ENCODE results near the gene INTS7. TPM values are rescaled to one million over a fixed set of nuclear protein-coding genes. Genes with fewer than 3 reads are reported as not detected.
"Not testable (repeated sequence)": the region's sequence is repeated elsewhere in the genome, so short reads cannot be mapped to it uniquely, and the experiment has no call there.

INTS7 gene
- total RNA-seq, 2 experiments from 2014 or later: 23.2 to 25.4 TPM

DNA sequence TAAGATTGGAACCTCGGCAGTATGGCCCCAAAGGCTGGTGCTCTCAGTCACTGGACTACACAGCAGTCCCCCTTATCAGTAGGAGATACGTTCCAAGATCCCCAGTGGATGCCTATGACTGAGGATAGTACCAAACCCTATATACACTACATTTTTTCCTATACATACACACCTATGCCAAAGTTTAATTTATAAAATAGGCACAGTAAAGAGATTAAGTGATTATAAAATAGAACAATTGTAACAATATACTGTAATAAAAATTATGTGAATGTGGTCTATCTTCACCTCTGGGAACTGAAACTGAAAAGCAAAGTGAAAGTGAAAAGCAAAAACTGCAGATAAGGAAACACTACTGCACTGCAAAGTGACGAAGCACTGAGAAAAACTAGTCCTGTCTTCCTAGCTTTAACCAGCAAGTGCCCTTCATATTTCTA, 96.8 kb downstream of the INTS7 start:
- Mint-ChIP-seq H3K27ac (peak overlapping the region; percentile 37), H3K4me1 (ENCODE audit: low read depth) (peaks cover 59% of the 10 kb centered on the region), H3K4me3 (peak overlapping the region; percentile 34), H3K36me3 (ENCODE audit: low read depth) (peaks cover 15% of the 10 kb centered on the region), H3K27me3 (no peaks in the 10 kb centered on the region), H3K9me3 (no peaks in the 10 kb centered on the region)
- intact Hi-C loops (cut with micrococcal nuclease): loop anchor here (2.0 to 10.0 kb wide), 3 partner anchors 96 to 244 kb away; partner anchors contain the start of genes DTL and INTS7
- ChIA-PET CTCF (interaction anchor here (1.3 to 2.9 kb wide), 3 partner anchors 97 to 256 kb away, joined by 3 to 17 read pairs (median 10); partner anchors contain the start of genes DTL and INTS7), POLR2A (interaction anchor here (1.2 to 1.9 kb wide), 2 partner anchors 66 to 105 kb away, joined by 3 to 7 read pairs; no protein-coding TSS in a partner anchor)
- DNase-seq: no peak
- TF ChIP-seq, protein P1, sequence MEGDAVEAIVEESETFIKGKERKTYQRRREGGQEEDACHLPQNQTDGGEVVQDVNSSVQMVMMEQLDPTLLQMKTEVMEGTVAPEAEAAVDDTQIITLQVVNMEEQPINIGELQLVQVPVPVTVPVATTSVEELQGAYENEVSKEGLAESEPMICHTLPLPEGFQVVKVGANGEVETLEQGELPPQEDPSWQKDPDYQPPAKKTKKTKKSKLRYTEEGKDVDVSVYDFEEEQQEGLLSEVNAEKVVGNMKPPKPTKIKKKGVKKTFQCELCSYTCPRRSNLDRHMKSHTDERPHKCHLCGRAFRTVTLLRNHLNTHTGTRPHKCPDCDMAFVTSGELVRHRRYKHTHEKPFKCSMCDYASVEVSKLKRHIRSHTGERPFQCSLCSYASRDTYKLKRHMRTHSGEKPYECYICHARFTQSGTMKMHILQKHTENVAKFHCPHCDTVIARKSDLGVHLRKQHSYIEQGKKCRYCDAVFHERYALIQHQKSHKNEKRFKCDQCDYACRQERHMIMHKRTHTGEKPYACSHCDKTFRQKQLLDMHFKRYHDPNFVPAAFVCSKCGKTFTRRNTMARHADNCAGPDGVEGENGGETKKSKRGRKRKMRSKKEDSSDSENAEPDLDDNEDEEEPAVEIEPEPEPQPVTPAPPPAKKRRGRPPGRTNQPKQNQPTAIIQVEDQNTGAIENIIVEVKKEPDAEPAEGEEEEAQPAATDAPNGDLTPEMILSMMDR (IDR thresholded peaks at IDR 0.05): no peak
- ATAC-seq: no peak

DNA sequence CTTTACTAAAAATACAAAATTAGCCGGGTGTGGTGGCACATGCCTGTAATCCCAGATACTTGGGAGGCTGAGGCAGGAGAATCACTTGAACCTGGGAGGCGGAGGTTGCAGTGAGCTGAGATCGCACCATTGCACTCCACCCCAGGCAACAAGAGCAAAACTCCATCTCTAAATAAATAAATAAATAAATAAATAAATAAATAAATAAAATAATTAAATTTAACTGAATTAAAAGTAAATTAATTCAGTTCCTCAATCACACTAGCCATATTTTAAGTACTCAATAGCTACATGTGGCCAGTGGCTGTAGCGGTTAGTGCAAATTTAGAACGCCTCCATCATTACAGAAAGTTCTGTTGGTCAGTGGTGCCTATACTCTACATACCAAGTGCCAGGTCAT, 97.9 kb downstream of the INTS7 start:
- peaks cover 62% of the 10 kb centered on the region for H3K4me1 Mint-ChIP-seq (ENCODE audit: low read depth)
- intact Hi-C loops (cut with micrococcal nuclease): loop anchor here (10.0 kb wide), 2 partner anchors 97 to 243 kb away; partner anchors contain the start of genes DTL and INTS7
- ATAC-seq, POLR2A ChIA-PET, H3K4me3 Mint-ChIP-seq, H3K27me3 Mint-ChIP-seq, DNase-seq, H3K27ac Mint-ChIP-seq, H3K9me3 Mint-ChIP-seq, CTCF ChIA-PET: not testable (repeated sequence)
- peaks cover 15% of the 10 kb centered on the region for H3K36me3 Mint-ChIP-seq (ENCODE audit: low read depth)

DNA sequence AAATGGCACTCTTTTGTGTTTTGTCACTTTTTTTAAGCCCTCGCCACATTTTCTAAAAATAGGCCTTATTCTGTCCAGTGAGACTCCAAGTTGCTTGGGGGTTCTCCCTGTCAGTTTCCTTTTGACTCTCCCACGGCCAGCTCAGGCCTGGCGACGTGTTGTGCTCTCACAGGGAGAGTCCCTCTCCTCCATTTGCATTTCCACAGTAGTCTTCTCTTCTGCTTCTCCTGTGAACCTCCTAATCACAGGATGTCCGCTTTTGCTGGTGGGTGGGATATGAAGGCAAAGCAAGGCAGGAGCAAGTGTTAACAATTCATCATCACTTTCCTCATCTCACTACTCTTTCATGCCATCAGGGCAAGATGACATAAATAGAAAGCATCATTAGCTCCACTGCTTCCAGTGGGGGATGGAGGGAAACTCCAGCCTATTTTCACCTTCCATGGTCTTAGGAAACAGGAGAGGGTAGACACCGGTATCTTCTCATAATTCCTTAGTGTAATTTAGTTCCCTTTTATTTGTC, 99.8 kb downstream of the INTS7 start:
- ChIA-PET CTCF (no interaction called here), POLR2A (interaction anchor here (0.5 to 2.1 kb wide), 6 partner anchors 10 to 102 kb away, joined by 3 to 8 read pairs (median 3); partner anchors contain the start of genes DTL and INTS7)
- peak; percentile 91 for DNase-seq
- Mint-ChIP-seq H3K36me3 (ENCODE audit: low read depth) (peaks cover 2% of the 10 kb centered on the region), H3K9me3 (no peaks in the 10 kb centered on the region), H3K4me3 (peak overlapping the region; percentile 34), H3K27ac (peak overlapping the region; percentile 80), H3K4me1 (ENCODE audit: low read depth) (peaks cover 58% of the 10 kb centered on the region), H3K27me3 (peaks cover 6% of the 10 kb centered on the region)
- TF ChIP-seq, protein P1 (IDR thresholded peaks at IDR 0.05): no peak
- peak; percentile 93 for ATAC-seq
- intact Hi-C loops (cut with micrococcal nuclease): loop anchor here (10.0 kb wide), 2 partner anchors 99 to 241 kb away; partner anchors contain the start of genes DTL and INTS7

DNA sequence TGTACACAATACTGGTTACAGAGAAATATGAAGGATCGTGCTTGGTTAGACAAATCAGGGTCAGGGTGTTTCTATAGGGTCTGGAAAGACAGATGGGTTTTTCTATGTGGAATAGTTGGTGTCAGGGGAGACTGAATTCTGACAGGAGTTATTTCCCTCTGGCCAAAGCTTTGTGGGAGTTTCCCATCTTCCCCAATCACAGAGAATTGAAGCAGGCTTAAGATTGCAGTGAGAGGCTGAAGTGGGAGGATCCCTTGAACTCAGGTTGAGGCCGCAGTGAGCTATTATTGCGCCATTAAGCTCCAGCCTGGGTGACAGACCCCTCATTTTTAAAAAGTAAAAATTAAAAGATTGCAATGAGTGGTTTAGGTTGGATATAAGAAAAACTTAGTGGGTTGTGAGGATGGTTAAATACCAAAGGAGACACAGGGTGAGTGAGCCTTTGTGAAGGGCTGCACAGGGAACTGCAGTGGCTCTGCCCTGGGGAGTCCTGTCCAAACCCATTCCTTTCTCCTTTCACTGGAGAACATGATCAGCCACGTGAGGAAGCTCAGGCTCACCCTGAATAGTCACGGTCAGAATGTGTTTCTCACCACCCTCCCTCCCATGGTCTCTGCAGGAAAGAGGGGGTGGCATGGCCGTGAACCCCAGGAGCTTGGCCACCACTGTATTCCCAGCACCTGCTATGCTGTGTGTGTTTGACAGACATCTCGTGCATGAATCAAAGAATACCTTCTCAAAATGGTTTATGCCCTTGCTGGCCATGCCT, 101.2 kb downstream of the INTS7 start:
- no peak overlapping the region for H3K4me3 Mint-ChIP-seq
- POLR2A ChIA-PET: interaction anchor here (0.5 to 2.1 kb wide), 4 partner anchors 46 to 571 kb away, joined by 3 to 8 read pairs (median 3); partner anchors contain the start of genes DTL and INTS7
- DNase-seq (no peak), ATAC-seq (no peak)
- CTCF ChIA-PET: interaction anchor here (1.3 kb wide), 1 partner anchor 236 kb away, joined by 4 read pairs; no protein-coding TSS in a partner anchor
- TF ChIP-seq, protein P1 (IDR thresholded peaks at IDR 0.05): no peak
- peak overlapping the region; percentile 80 for H3K27ac Mint-ChIP-seq
- peaks cover 1% of the 10 kb centered on the region for H3K36me3 Mint-ChIP-seq (ENCODE audit: low read depth)
- peaks cover 7% of the 10 kb centered on the region for H3K27me3 Mint-ChIP-seq
- intact Hi-C loops (cut with micrococcal nuclease): loop anchor here (10.0 kb wide), 2 partner anchors 101 to 239 kb away; partner anchors contain the start of genes DTL and INTS7
- H3K9me3 Mint-ChIP-seq: no peaks in the 10 kb centered on the region
- H3K4me1 Mint-ChIP-seq (ENCODE audit: low read depth): peaks cover 46% of the 10 kb centered on the region

DNA sequence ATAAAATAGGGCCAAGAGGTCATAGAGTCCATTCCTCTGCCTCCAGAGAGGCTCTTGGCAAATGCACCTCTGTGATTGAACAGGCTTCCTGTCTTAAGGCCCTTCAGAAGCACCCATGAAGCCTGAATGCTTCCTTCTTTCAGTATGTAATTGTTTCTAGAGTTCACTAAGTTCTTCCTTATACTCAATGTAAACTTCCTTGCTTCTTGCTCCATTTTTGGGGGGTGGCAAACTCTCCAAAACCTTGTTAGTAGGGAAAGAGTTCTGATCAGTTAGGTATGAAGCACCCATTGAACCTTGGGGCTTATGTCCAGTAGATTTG, 102.5 kb downstream of the INTS7 start:
- Mint-ChIP-seq H3K4me3 (no peak overlapping the region), H3K36me3 (ENCODE audit: low read depth) (peaks cover 1% of the 10 kb centered on the region), H3K9me3 (no peaks in the 10 kb centered on the region), H3K27me3 (peaks cover 7% of the 10 kb centered on the region), H3K27ac (no peak overlapping the region), H3K4me1 (ENCODE audit: low read depth) (peaks cover 36% of the 10 kb centered on the region)
- TF ChIP-seq, protein P1 (IDR thresholded peaks at IDR 0.05): no peak
- ChIA-PET POLR2A (no interaction called here), CTCF (interaction anchor here (0.9 kb wide), 1 partner anchor 234 kb away, joined by 4 read pairs; no protein-coding TSS in a partner anchor)
- intact Hi-C loops (cut with micrococcal nuclease): loop anchor here (10.0 kb wide), 2 partner anchors 102 to 238 kb away; partner anchors contain the start of genes DTL and INTS7
- DNase-seq: no peak
- ATAC-seq: no peak
